Activated CD4-positive, alpha-beta T cell treated with anti-CD3 and anti-CD28 coated beads, Interleukin-2, amount 10 ng/mL, durations not matched to agents 24 days and 14 days (primary cell): ENCODE measurements around the gene TMEM43. TPM values are rescaled to one million over a fixed set of nuclear protein-coding genes. Genes with fewer than 3 reads are reported as not detected.

ENCODE experiments used
- DNase-seq: peaks from one replicate; pipeline ENCODE4 v3.0.0; 2022
- H3K27ac Mint-ChIP-seq: one replicate; pipeline ENCODE4 v1.8.0; 2022; ENCODE audit warnings: mild to moderate bottlenecking, mixed read lengths
- H3K27me3 Mint-ChIP-seq: one replicate; pipeline ENCODE4 v1.8.0; 2022; ENCODE audit warnings: mixed read lengths
- H3K36me3 Mint-ChIP-seq: one replicate; pipeline ENCODE4 v1.8.0; 2022; ENCODE audit warnings: low read depth, mild to moderate bottlenecking, mixed read lengths
- H3K4me1 Mint-ChIP-seq: one replicate; pipeline ENCODE4 v1.8.0; 2021; ENCODE audit warnings: mixed read lengths
- H3K4me3 Mint-ChIP-seq: one replicate; pipeline ENCODE4 v1.8.0; 2022; ENCODE audit warnings: mild to moderate bottlenecking, moderate library complexity, mixed read lengths
- H3K9me3 Mint-ChIP-seq: one replicate; pipeline ENCODE4 v1.8.0; 2021; ENCODE audit warnings: mixed read lengths
- intact Hi-C: fragments of 100-400 bp; cut with micrococcal nuclease; formaldehyde crosslinking; loops from one replicate; pipeline ENCODE4 v1.15.1; 2023
- total RNA-seq: library from RNA; stranded (reverse); gene quantifications from 2 replicates; pipeline ENCODE4 v1.2.3, GENCODE V29; 2022

The TMEM43 gene
- total RNA-seq, 1 donor from 2014 or later = 39.4 TPM

DNA sequence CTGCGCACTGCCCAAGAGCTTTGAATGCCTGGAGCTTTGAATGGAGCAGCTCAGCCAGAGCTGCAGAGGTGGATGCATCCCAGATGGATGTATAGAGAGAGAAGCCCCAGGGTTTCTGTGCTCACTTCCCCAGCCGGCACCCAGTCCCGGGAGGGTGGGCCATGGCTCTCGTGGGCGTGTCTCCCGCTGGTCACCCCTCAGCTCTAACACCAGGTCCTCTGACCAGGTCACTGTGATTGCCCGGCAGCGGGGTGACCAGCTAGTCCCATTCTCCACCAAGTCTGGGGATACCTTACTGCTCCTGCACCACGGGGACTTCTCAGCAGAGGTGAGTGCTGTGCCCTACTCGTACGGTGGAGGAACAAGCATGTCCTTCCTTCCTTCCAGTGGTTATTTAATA lies 10.7 kb downstream of the TMEM43 start:
- Mint-ChIP-seq H3K36me3 (peaks cover 57% of the 10 kb centered on the region), H3K27ac (no peak overlapping the region), H3K4me1 (no peaks in the 10 kb centered on the region), H3K4me3 (no peak overlapping the region), H3K27me3 (no peaks in the 10 kb centered on the region), H3K9me3 (no peaks in the 10 kb centered on the region)
- intact Hi-C loops = no loop called here
- no peak for DNase-seq

GRCh38 chr3:14137004-14137403 lies 12.2 kb downstream of the TMEM43 start:
- H3K9me3 Mint-ChIP-seq = no peaks in the 10 kb centered on the region
- DNase-seq = no peak
- no peaks in the 10 kb centered on the region for H3K27me3 Mint-ChIP-seq
- H3K4me3 Mint-ChIP-seq = no peak overlapping the region
- H3K27ac Mint-ChIP-seq = no peak overlapping the region
- H3K36me3 Mint-ChIP-seq = peaks cover 58% of the 10 kb centered on the region
- H3K4me1 Mint-ChIP-seq = peaks cover 5% of the 10 kb centered on the region
- intact Hi-C loops = no loop called here

GRCh38 chr3:14137445-14137844 lies 12.6 kb downstream of the TMEM43 start:
- no peak overlapping the region for H3K4me3 Mint-ChIP-seq
- H3K27me3 Mint-ChIP-seq = no peaks in the 10 kb centered on the region
- no peaks in the 10 kb centered on the region for H3K9me3 Mint-ChIP-seq
- no peak for DNase-seq
- no peak overlapping the region for H3K27ac Mint-ChIP-seq
- intact Hi-C loops = no loop called here
- peaks cover 58% of the 10 kb centered on the region for H3K36me3 Mint-ChIP-seq
- H3K4me1 Mint-ChIP-seq = peaks cover 10% of the 10 kb centered on the region

- no peak for DNase-seq
- H3K4me3 Mint-ChIP-seq = no peak overlapping the region
- H3K9me3 Mint-ChIP-seq = no peaks in the 10 kb centered on the region
- H3K27ac Mint-ChIP-seq = no peak overlapping the region
- peaks cover 18% of the 10 kb centered on the region for H3K4me1 Mint-ChIP-seq
- H3K36me3 Mint-ChIP-seq = peaks cover 57% of the 10 kb centered on the region
- no peaks in the 10 kb centered on the region for H3K27me3 Mint-ChIP-seq
- intact Hi-C loops = no loop called here
These were observed 13.4 kb downstream of the TMEM43 start for GRCh38 chr3:14138109-14138877.

DNA sequence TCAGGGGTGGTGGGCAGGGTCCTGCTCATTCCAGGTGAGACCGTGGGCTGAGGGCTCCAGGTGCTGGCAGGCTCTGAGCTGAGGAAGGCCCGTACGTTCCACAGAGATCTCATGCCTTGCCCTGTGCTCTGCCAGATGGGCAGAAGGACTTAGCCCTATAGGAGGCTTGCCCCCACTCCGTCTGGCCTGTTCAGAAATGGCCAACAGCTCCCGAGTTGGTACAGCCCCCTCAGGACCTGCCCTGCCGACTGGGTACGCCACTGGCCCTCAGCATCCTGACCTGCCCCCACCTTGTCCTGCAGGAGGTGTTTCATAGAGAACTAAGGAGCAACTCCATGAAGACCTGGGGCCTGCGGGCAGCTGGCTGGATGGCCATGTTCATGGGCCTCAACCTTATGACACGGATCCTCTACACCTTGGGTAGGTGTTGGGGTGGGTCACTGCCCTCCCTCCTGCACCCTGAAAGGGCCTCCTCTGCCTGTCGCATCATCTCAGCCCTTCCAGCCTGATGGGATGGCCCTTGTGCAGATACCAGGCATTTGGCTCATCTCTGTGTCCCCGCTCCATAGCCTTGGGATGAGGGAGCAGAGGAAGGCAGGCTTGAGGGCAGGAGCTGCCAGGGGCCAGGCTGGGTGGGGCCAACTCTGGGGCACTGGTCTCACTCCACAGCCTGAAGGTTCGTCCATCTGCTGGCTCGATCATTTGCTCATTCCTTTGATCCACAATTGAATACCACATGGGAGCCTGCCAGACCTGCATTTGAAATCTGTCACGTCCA lies 14.2 kb downstream of the TMEM43 start:
- H3K9me3 Mint-ChIP-seq = no peaks in the 10 kb centered on the region
- peaks cover 51% of the 10 kb centered on the region for H3K36me3 Mint-ChIP-seq
- peaks cover 19% of the 10 kb centered on the region for H3K4me1 Mint-ChIP-seq
- H3K27ac Mint-ChIP-seq = no peak overlapping the region
- H3K27me3 Mint-ChIP-seq = no peaks in the 10 kb centered on the region
- intact Hi-C loops = no loop called here
- no peak overlapping the region for H3K4me3 Mint-ChIP-seq
- no peak for DNase-seq

DNA sequence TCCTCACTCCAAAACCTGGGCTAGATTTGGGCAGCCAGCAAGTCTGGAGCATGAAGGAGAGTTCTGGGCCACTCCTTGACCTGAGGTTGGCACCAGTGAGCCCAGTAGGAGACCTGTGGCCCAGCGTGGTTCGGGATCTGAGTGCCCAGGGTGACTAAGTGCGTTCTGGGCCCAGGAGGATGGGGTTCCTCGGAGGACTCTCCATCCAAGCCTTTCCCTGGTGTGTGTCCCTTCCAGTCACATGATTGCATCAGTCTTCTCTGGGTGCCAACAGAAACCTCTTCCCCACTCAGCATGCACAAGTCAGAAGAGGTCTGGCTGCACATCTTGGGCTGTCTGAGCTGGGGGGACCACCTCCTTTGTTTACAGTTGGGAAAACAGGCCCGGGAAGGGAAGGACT lies 14.9 kb downstream of the TMEM43 start:
- Mint-ChIP-seq H3K36me3 (peaks cover 52% of the 10 kb centered on the region), H3K27ac (no peak overlapping the region), H3K27me3 (no peaks in the 10 kb centered on the region), H3K4me3 (no peak overlapping the region), H3K4me1 (peaks cover 25% of the 10 kb centered on the region), H3K9me3 (no peaks in the 10 kb centered on the region)
- DNase-seq = no peak
- intact Hi-C loops = loop anchor here (5.0 kb wide), 1 partner anchor 293 kb away; no protein-coding TSS in a partner anchor

DNA sequence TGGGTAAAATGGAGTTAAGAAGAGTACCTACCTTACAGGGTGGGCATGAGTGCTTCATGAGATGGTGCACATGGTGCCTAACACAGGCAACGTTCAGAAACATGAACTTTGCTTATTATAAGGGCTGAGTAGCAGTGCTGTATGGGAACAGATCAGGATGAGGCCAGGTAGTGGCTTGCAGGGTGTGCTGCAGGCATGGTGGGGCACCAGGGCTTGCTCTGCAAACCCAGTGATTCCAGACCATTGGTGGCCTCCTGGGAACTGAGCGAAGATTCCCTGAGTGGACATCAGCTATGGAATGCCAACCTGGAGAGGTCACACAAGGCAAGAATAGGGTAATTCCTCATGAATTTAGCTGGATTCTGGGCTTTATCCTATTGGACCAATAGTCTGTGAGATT lies 15.8 kb downstream of the TMEM43 start:
- Mint-ChIP-seq H3K36me3 (peaks cover 49% of the 10 kb centered on the region), H3K27ac (no peak overlapping the region), H3K27me3 (no peaks in the 10 kb centered on the region), H3K4me3 (no peak overlapping the region), H3K9me3 (no peaks in the 10 kb centered on the region), H3K4me1 (peaks cover 30% of the 10 kb centered on the region)
- intact Hi-C loops = loop anchor here (5.0 kb wide), 1 partner anchor 292 kb away; no protein-coding TSS in a partner anchor
- DNase-seq = no peak

GRCh38 chr3:14141144-14141543 lies 16.3 kb downstream of the TMEM43 start:
- Mint-ChIP-seq H3K27ac (peak overlapping the region; percentile 90), H3K4me1 (peaks cover 30% of the 10 kb centered on the region), H3K27me3 (no peaks in the 10 kb centered on the region), H3K36me3 (peaks cover 48% of the 10 kb centered on the region), H3K4me3 (no peak overlapping the region), H3K9me3 (no peaks in the 10 kb centered on the region)
- no peak for DNase-seq
- intact Hi-C loops = loop anchor here (5.0 kb wide), 1 partner anchor 291 kb away; no protein-coding TSS in a partner anchor

DNA sequence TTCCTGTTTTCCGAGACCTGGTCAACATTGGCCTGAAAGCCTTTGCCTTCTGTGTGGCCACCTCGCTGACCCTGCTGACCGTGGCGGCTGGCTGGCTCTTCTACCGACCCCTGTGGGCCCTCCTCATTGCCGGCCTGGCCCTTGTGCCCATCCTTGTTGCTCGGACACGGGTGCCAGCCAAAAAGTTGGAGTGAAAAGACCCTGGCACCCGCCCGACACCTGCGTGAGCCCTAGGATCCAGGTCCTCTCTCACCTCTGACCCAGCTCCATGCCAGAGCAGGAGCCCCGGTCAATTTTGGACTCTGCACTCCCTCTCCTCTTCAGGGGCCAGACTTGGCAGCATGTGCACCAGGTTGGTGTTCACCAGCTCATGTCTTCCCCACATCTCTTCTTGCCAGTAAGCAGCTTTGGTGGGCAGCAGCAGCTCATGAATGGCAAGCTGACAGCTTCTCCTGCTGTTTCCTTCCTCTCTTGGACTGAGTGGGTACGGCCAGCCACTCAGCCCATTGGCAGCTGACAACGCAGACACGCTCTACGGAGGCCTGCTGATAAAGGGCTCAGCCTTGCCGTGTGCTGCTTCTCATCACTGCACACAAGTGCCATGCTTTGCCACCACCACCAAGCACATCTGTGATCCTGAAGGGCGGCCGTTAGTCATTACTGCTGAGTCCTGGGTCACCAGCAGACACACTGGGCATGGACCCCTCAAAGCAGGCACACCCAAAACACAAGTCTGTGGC lies 16.9 kb downstream of the TMEM43 start:
- H3K36me3 Mint-ChIP-seq = peaks cover 51% of the 10 kb centered on the region
- no peaks in the 10 kb centered on the region for H3K27me3 Mint-ChIP-seq
- H3K9me3 Mint-ChIP-seq = no peaks in the 10 kb centered on the region
- H3K4me3 Mint-ChIP-seq = no peak overlapping the region
- H3K4me1 Mint-ChIP-seq = peaks cover 30% of the 10 kb centered on the region
- DNase-seq = no peak
- peak overlapping the region; percentile 90 for H3K27ac Mint-ChIP-seq
- intact Hi-C loops = loop anchor here (5.0 kb wide), 1 partner anchor 291 kb away; no protein-coding TSS in a partner anchor

GRCh38 chr3:14142567-14143270 lies 17.9 kb downstream of the TMEM43 start:
- no peaks in the 10 kb centered on the region for H3K27me3 Mint-ChIP-seq
- peak overlapping the region; percentile 90 for H3K27ac Mint-ChIP-seq
- H3K36me3 Mint-ChIP-seq = peaks cover 57% of the 10 kb centered on the region
- peak overlapping the region; percentile 47 for H3K4me3 Mint-ChIP-seq
- intact Hi-C loops = loop anchor here (5.0 kb wide), 1 partner anchor 290 kb away; no protein-coding TSS in a partner anchor
- H3K4me1 Mint-ChIP-seq = peaks cover 30% of the 10 kb centered on the region
- DNase-seq = peak; percentile 88
- H3K9me3 Mint-ChIP-seq = no peaks in the 10 kb centered on the region

- intact Hi-C loops = loop anchor here (1.0 to 5.0 kb wide), 4 partner anchors 18 to 289 kb away; partner anchors contain the start of genes LSM3, TMEM43 and XPC
- peaks cover 55% of the 10 kb centered on the region for H3K36me3 Mint-ChIP-seq
- no peak for DNase-seq
- H3K4me1 Mint-ChIP-seq = peaks cover 30% of the 10 kb centered on the region
- peak overlapping the region; percentile 47 for H3K4me3 Mint-ChIP-seq
- no peaks in the 10 kb centered on the region for H3K9me3 Mint-ChIP-seq
- peak overlapping the region; percentile 94 for H3K27ac Mint-ChIP-seq
- no peaks in the 10 kb centered on the region for H3K27me3 Mint-ChIP-seq
These were observed 18.7 kb downstream of the TMEM43 start for GRCh38 chr3:14143271-14144225.

GRCh38 chr3:14144423-14145075 lies 19.7 kb downstream of the TMEM43 start:
- DNase-seq = peak; percentile 93
- Mint-ChIP-seq H3K27ac (peak overlapping the region; percentile 94), H3K4me3 (peak overlapping the region; percentile 78), H3K27me3 (no peaks in the 10 kb centered on the region), H3K4me1 (peaks cover 30% of the 10 kb centered on the region), H3K9me3 (no peaks in the 10 kb centered on the region), H3K36me3 (peaks cover 55% of the 10 kb centered on the region)
- intact Hi-C loops = loop anchor here (1.0 to 5.0 kb wide), 4 partner anchors 19 to 288 kb away; partner anchors contain the start of genes LSM3, TMEM43 and XPC
